Keratinocyte (primary cell): ENCODE measurements around the gene INPP4B.

ENCODE experiments used
- CTCF ChIP-seq, 3 experiments: IDR thresholded peaks in 1 of 3; conservative IDR thresholded peaks in 1 of 3; optimal IDR thresholded peaks in 1 of 3; 2 replicates in 2 of 3; 3 replicates in 1 of 3; pipeline versions ENCODE3 to v1.5.1; 2011; ENCODE audit warnings: low read length in 3 of 3, mild to moderate bottlenecking in 3 of 3, moderate library complexity in 2 of 3, control low read depth in 1 of 3, inconsistent platforms in 1 of 3; ENCODE audit not compliant: insufficient read depth in 2 of 3; ENCODE audit errors: extremely low read depth in 1 of 3
- EZH2 ChIP-seq: IDR thresholded peaks from one replicate; pipeline ENCODE4 v1.6.1; 2012; ENCODE audit warnings: inconsistent platforms, mild to moderate bottlenecking, low read length, moderate library complexity

- TF ChIP-seq CTCF (optimal IDR thresholded peaks at IDR 0.05 in 1 of 3, IDR thresholded peaks at IDR 0.05 in 1 of 3, conservative IDR thresholded peaks at IDR 0.05 in 1 of 3; ENCODE audit: extremely low read depth in 1 of 3, insufficient read depth in 2 of 3, low read length in 3 of 3) (no peak), EZH2 (no peak)
Observed at GRCh38 chr4:142544594-142544993, 301.5 kb downstream of the INPP4B start.
